VCaP (cell line): ENCODE measurements around the gene C16orf86.

Experiments
- H3K27ac ChIP-seq: fragments of 450-650 bp; 2 replicates; pipeline ENCODE4 v1.5.1; 2017
- CTCF ChIP-seq: fragments of 450-650 bp; conservative IDR thresholded peaks from 2 replicates; pipeline ENCODE4 v1.5.1; 2017; ENCODE audit warnings: mild to moderate bottlenecking, moderate library complexity

Gene C16orf86

GRCh38 chr16:67716097-67716496 is 49.5 kb downstream of the C16orf86 start:
- no peak for TF ChIP-seq CTCF
- peak overlapping the region; percentile 21; the same call in 1 of the 2 replicates for H3K27ac ChIP-seq
